Measurements from ENCODE around the gene ALKBH4.
A peak's percentile ranks its signal among the peaks of the same experiment; 100 is the strongest.

Gene ALKBH4

GRCh38 chr7:102473271-102473991 lies 8.8 kb upstream of the ALKBH4 start:
- Histone ChIP-seq H3K36me3 (ENCODE audit: control insufficient read depth, insufficient read depth, low read length) (peaks cover 30% of the 10 kb centered on the region), H3K9me3 (ENCODE audit: control insufficient read depth, insufficient read depth, low read length) (no peaks in the 10 kb centered on the region), H3K9ac (ENCODE audit: low read depth, low read length) (no peak overlapping the region)

GRCh38 chr7:102472126-102473041 lies 7.7 kb upstream of the ALKBH4 start:
- H3K9me3 ChIP-seq (ENCODE audit: control insufficient read depth, insufficient read depth, low read length) = no peaks in the 10 kb centered on the region
- H3K36me3 ChIP-seq (ENCODE audit: control insufficient read depth, insufficient read depth, low read length) = peaks cover 32% of the 10 kb centered on the region
- H3K4me3 ChIP-seq (ENCODE audit: low read depth, low read length) = no peak overlapping the region
- no peak overlapping the region for H3K9ac ChIP-seq (ENCODE audit: low read depth, low read length)
- no peaks in the 10 kb centered on the region for H3K27me3 ChIP-seq (ENCODE audit: control insufficient read depth, insufficient read depth, low read length)
- no peaks in the 10 kb centered on the region for H3K4me1 ChIP-seq (ENCODE audit: control insufficient read depth, insufficient read depth, low read length)

More at GRCh38 chr7:102473271-102473991, 8.8 kb upstream of the ALKBH4 start:
- no peaks in the 10 kb centered on the region for H3K27me3 ChIP-seq (ENCODE audit: control insufficient read depth, insufficient read depth, low read length)
- no peaks in the 10 kb centered on the region for H3K4me1 ChIP-seq (ENCODE audit: control insufficient read depth, insufficient read depth, low read length)
- no peak overlapping the region for H3K4me3 ChIP-seq (ENCODE audit: low read depth, low read length)

- no peak overlapping the region for H3K9ac ChIP-seq (ENCODE audit: low read depth, low read length)
These were observed 7.1 kb upstream of the ALKBH4 start for GRCh38 chr7:102471791-102472125.

DNA sequence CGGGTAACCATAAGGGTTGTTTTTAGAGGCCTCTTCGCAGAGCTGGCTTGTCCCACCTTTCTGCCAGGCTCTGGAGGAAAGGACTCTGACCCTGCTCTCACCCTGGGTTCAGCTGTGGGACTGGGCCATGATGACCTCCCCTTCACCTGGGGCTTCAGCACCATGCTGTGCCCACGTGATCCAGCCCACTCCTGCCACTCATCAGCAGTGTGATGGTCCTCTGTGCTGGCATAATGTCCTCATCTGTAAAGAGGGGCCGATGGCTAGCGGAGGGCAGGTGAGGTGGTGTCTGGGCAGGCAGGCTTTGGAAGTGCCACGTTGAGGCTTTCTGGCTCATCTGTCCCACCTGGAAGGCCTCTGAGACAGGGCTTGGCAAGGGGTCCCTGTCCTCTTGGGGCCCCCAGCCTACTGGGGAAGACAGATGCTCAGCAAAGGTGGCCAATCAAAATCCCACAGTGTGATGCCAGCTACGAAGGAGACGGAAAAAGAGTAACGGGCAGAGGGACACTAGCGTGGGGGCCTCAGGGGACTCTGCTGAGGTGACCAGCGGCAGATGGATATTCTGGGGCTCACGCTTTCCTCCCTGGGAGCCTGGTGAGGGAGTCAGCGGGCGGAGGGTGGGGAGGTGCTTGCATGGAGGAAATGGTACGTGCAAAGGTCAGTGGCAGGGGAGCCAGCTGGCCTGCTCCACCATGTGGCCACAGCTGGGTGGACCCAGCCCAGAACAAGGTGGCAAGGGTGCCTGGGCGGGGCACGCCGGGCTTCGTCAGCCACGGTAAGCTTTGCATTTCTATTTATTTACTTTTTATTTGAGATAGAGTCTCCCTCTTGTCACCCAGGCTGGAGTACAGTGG lies 5.5 kb upstream of the ALKBH4 start:
- Histone ChIP-seq H3K27me3 (ENCODE audit: control insufficient read depth, insufficient read depth, low read length) (no peaks in the 10 kb centered on the region), H3K9ac (ENCODE audit: low read depth, low read length) (no peak overlapping the region), H3K36me3 (ENCODE audit: control insufficient read depth, insufficient read depth, low read length) (peaks cover 34% of the 10 kb centered on the region), H3K4me1 (ENCODE audit: control insufficient read depth, insufficient read depth, low read length) (peaks cover 2% of the 10 kb centered on the region), H3K9me3 (ENCODE audit: control insufficient read depth, insufficient read depth, low read length) (no peaks in the 10 kb centered on the region), H3K4me3 (ENCODE audit: low read depth, low read length) (no peak overlapping the region)

More at GRCh38 chr7:102471791-102472125, 7.1 kb upstream of the ALKBH4 start:
- Histone ChIP-seq H3K9me3 (ENCODE audit: control insufficient read depth, insufficient read depth, low read length) (no peaks in the 10 kb centered on the region), H3K36me3 (ENCODE audit: control insufficient read depth, insufficient read depth, low read length) (peaks cover 34% of the 10 kb centered on the region), H3K4me3 (ENCODE audit: low read depth, low read length) (no peak overlapping the region), H3K27me3 (ENCODE audit: control insufficient read depth, insufficient read depth, low read length) (no peaks in the 10 kb centered on the region), H3K4me1 (ENCODE audit: control insufficient read depth, insufficient read depth, low read length) (no peaks in the 10 kb centered on the region)

DNA sequence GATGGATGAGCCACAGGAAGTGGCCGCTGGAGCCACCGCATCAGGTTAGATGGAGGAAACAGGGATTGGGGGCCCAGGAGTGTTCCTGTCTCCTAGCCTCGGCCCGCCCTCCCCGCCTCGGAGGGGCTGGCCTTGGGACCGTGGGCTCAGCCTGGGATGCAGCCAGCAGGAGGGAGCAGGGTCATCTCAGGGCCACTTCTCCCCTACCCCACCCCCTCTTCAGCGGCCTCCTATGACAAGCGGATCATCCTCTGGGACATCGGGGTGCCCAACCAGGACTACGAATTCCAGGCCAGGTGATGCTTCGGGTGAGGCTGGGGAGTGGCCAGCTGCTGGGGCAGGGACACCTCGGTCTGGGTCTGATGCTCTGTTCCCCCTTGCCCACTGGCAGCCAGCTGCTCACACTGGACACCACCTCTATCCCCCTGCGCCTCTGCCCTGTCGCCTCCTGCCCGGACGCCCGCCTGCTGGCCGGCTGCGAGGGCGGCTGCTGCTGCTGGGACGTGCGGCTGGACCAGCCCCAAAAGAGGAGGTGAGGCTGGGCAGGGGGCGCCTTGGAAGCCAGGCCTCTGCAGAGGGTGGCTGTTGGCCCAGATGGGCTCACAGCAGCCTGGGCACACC lies 4.8 kb upstream of the ALKBH4 start:
- H3K9ac ChIP-seq (ENCODE audit: low read depth, low read length) = no peak overlapping the region
- H3K36me3 ChIP-seq (ENCODE audit: control insufficient read depth, insufficient read depth, low read length) = peaks cover 34% of the 10 kb centered on the region
- no peaks in the 10 kb centered on the region for H3K27me3 ChIP-seq (ENCODE audit: control insufficient read depth, insufficient read depth, low read length)
- H3K9me3 ChIP-seq (ENCODE audit: control insufficient read depth, insufficient read depth, low read length) = no peaks in the 10 kb centered on the region
- H3K4me3 ChIP-seq (ENCODE audit: low read depth, low read length) = no peak overlapping the region
- H3K4me1 ChIP-seq (ENCODE audit: control insufficient read depth, insufficient read depth, low read length) = peaks cover 2% of the 10 kb centered on the region

DNA sequence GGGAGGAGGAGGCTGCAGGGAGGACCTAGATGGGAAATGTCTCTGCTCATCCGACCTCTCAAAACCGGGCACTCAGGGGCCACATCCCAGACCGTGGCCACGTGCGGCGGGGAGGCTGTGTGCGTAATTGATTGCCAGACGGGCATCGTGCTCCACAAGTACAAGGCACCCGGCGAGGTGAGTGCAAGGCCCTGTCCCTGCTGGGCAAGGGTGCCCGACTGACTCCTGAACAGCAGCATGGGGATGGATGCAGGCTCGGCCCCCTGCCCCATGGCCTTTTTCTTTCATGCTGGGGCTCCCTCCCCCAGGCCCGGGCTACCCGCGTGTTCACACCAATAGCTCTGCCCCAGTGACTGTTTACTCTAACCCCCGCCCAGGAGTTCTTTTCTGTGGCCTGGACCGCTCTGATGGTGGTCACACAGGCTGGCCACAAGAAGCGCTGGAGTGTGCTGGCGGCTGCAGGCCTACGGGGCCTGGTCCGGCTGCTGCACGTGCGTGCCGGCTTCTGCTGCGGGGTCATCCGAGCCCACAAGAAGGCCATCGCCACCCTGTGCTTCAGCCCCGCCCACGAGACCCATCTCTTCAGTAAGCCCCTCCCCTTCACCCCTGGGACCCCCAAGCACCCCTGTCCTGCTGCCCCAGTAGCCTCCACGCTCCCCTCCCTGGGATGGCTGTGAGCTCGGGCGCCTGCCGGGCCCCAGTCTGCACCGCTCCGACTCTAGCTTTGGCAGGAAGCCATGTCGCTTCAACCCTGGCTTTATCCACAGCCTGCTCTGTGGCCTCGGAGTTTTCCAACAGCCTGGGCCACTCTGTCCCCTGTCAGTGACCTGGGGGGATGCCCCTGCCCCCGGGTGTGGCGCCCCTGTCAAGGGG lies 4.1 kb upstream of the ALKBH4 start:
- Histone ChIP-seq H3K4me3 (ENCODE audit: low read depth, low read length) (no peak overlapping the region), H3K27me3 (ENCODE audit: control insufficient read depth, insufficient read depth, low read length) (no peaks in the 10 kb centered on the region), H3K9ac (ENCODE audit: low read depth, low read length) (no peak overlapping the region), H3K9me3 (ENCODE audit: control insufficient read depth, insufficient read depth, low read length) (no peaks in the 10 kb centered on the region), H3K4me1 (ENCODE audit: control insufficient read depth, insufficient read depth, low read length) (peaks cover 2% of the 10 kb centered on the region), H3K36me3 (ENCODE audit: control insufficient read depth, insufficient read depth, low read length) (peaks cover 34% of the 10 kb centered on the region)

DNA sequence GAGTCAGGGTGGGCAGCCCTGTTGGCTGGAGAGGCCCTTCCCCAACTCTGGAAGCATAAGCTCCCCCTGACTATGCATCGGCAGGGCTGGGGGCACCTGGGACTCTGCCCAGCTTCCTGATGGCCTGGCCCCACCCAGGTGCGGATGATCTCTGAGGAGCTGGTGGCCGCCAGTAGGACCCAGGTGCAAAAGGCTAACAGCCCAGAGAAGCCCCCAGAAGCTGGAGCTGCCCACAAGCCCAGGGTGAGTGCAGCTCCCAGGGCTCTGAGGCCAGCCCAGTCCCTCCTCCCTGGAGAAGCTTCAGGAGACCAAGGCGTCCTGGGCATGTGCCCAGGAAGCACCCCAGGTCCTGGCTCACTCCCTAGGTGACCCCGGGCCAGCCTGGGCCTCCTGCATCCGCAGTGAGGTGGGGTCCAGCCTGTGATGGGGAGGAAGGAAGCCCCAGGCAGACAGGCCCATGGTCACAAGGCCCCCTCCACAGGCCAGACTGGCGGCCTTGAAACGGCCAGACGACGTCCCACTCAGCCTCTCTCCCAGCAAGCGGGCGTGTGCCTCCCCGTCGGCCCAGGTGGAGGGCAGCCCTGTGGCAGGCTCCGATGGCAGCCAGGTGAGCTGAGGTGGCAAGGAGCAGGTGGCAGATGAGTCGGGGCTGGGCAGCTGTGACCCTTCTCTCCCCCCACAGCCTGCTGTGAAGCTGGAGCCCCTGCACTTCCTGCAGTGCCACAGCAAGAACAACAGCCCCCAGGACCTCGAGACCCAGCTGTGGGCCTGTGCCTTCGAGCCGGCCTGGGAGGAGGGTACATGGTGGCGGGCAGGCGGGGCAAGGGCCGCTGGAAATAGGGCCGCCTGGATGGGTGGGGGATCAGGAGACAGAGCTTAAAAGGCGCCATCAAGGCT lies 3.2 kb upstream of the ALKBH4 start:
- no peaks in the 10 kb centered on the region for H3K9me3 ChIP-seq (ENCODE audit: control insufficient read depth, insufficient read depth, low read length)
- H3K36me3 ChIP-seq (ENCODE audit: control insufficient read depth, insufficient read depth, low read length) = peaks cover 25% of the 10 kb centered on the region
- peaks cover 2% of the 10 kb centered on the region for H3K4me1 ChIP-seq (ENCODE audit: control insufficient read depth, insufficient read depth, low read length)
- no peak overlapping the region for H3K4me3 ChIP-seq (ENCODE audit: low read depth, low read length)
- no peaks in the 10 kb centered on the region for H3K27me3 ChIP-seq (ENCODE audit: control insufficient read depth, insufficient read depth, low read length)
- H3K9ac ChIP-seq (ENCODE audit: low read depth, low read length) = no peak overlapping the region

GRCh38 chr7:102466097-102466496 lies 1.4 kb upstream of the ALKBH4 start:
- Histone ChIP-seq H3K9ac (ENCODE audit: low read depth, low read length) (no peak overlapping the region), H3K27me3 (ENCODE audit: control insufficient read depth, insufficient read depth, low read length) (no peaks in the 10 kb centered on the region), H3K4me1 (ENCODE audit: control insufficient read depth, insufficient read depth, low read length) (peaks cover 2% of the 10 kb centered on the region), H3K36me3 (ENCODE audit: control insufficient read depth, insufficient read depth, low read length) (peaks cover 14% of the 10 kb centered on the region), H3K4me3 (ENCODE audit: low read depth, low read length) (no peak overlapping the region), H3K9me3 (ENCODE audit: control insufficient read depth, insufficient read depth, low read length) (no peaks in the 10 kb centered on the region)

DNA sequence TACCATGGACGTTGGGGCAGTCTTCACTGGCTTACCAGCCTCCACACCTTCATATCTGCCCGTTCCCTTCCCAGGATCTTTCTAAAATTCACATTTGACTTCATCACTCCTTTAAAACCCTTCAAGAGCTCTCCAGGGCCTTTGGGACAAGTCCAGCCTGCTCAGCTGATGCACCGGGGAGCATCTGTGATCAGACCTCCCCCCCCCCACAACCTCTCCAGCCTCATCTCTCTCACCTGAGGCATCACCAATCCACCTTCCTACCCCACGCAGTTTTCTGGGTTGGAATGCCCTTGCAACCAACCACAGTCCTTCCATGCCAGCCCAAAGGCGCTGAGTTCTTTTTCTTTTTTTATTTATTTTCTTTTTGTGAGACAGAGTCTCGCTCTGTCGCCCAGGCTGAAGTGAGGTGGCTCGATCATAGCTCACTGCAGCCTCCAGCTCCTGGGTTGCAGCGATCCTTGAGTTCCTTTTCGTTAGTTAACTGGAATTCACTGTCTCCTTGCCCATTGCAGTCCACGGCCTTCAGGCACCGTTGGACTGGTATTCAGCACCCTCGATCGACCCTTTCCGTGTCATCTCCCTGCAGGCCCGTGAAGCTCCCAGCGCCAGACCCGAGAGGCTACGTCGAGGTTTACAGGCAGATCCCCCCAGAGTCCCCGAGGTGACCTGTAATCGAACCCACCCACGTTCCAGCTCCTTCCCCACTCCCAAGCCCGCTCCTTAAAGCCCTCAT lies 654 bp downstream of the ALKBH4 start:
- no peaks in the 10 kb centered on the region for H3K27me3 ChIP-seq (ENCODE audit: control insufficient read depth, insufficient read depth, low read length)
- no peaks in the 10 kb centered on the region for H3K9me3 ChIP-seq (ENCODE audit: control insufficient read depth, insufficient read depth, low read length)
- H3K4me3 ChIP-seq (ENCODE audit: low read depth, low read length) = peak overlapping the region; percentile 99
- peaks cover 2% of the 10 kb centered on the region for H3K4me1 ChIP-seq (ENCODE audit: control insufficient read depth, insufficient read depth, low read length)
- peaks cover 8% of the 10 kb centered on the region for H3K36me3 ChIP-seq (ENCODE audit: control insufficient read depth, insufficient read depth, low read length)
- H3K9ac ChIP-seq (ENCODE audit: low read depth, low read length) = peak overlapping the region; percentile 97

Measured in iPS-15b (cell line).